Dedifferentiated amniotic fluid mesenchymal stem cell (primary cell): ENCODE data around the gene PRR16.
A peak's percentile ranks its signal among the peaks of the same experiment; 100 is the strongest.

ENCODE experiments used
- DNase-seq: peaks from one replicate; pipeline ENCODE4 v3.0.0-alpha.2; 2016; ENCODE audit errors: extremely low spot score

Gene PRR16

GRCh38 chr5:120568711-120569110 lies 104.6 kb downstream of the PRR16 start:
- DNase-seq: peak; percentile 57

- no peak for DNase-seq
These were observed 112.5 kb downstream of the PRR16 start for GRCh38 chr5:120576588-120576987.

GRCh38 chr5:120582635-120583034 lies 118.5 kb downstream of the PRR16 start:
- no peak for DNase-seq

GRCh38 chr5:120586646-120587045 lies 122.5 kb downstream of the PRR16 start:
- no peak for DNase-seq

- no peak for DNase-seq
These were observed 127.8 kb downstream of the PRR16 start for GRCh38 chr5:120591911-120592310.

GRCh38 chr5:120599576-120599975 lies 135.5 kb downstream of the PRR16 start:
- peak; percentile 62 for DNase-seq

GRCh38 chr5:120600639-120601038 lies 136.5 kb downstream of the PRR16 start:
- DNase-seq: no peak

- no peak for DNase-seq
These were observed 137.9 kb downstream of the PRR16 start for GRCh38 chr5:120602033-120602432.

- peak; percentile 89 for DNase-seq
These were observed 140.8 kb downstream of the PRR16 start for GRCh38 chr5:120604884-120605283.

GRCh38 chr5:120605325-120606079 lies 141.4 kb downstream of the PRR16 start:
- DNase-seq: no peak

- peak; percentile 39 for DNase-seq
These were observed 145.5 kb downstream of the PRR16 start for GRCh38 chr5:120609570-120609969.

- no peak for DNase-seq
These were observed 146.0 kb downstream of the PRR16 start for GRCh38 chr5:120610145-120610544.

GRCh38 chr5:120613729-120614128 lies 149.6 kb downstream of the PRR16 start:
- no peak for DNase-seq

GRCh38 chr5:120614531-120615180 lies 150.6 kb downstream of the PRR16 start:
- DNase-seq: peak; percentile 81

GRCh38 chr5:120615967-120616645 lies 152.0 kb downstream of the PRR16 start:
- DNase-seq: peak; percentile 83

- no peak for DNase-seq
These were observed 157.2 kb downstream of the PRR16 start for GRCh38 chr5:120621339-120621738.

- peak; percentile 24 for DNase-seq
These were observed 160.0 kb downstream of the PRR16 start for GRCh38 chr5:120624021-120624563.

GRCh38 chr5:120628156-120628555 lies 164.1 kb downstream of the PRR16 start:
- DNase-seq: no peak

GRCh38 chr5:120630550-120630949 lies 166.4 kb downstream of the PRR16 start:
- no peak for DNase-seq

GRCh38 chr5:120631611-120632010 lies 167.5 kb downstream of the PRR16 start:
- no peak for DNase-seq

GRCh38 chr5:120632430-120632829 lies 168.3 kb downstream of the PRR16 start:
- DNase-seq: no peak

- DNase-seq: no peak
These were observed 174.3 kb downstream of the PRR16 start for GRCh38 chr5:120638449-120638848.

GRCh38 chr5:120640778-120641177 lies 176.7 kb downstream of the PRR16 start:
- no peak for DNase-seq
